Stimulated activated CD4-positive, alpha-beta T cell treated with anti-CD3 and anti-CD28 coated beads, TNF-alpha, amount 100 ng/mL, for 48 hours (primary cell): Measurements from ENCODE around the gene KDM5A.
"Not testable (repeated sequence)": the region's sequence is repeated elsewhere in the genome, so short reads cannot be mapped to it uniquely, and the experiment has no call there.

Experiments used
- DNase-seq, 3 donors: peaks; one replicate each; pipeline ENCODE4 v3.0.0-alpha.2; 2020; ENCODE audit warnings: low read depth in 3 of 3

KDM5A gene

DNA sequence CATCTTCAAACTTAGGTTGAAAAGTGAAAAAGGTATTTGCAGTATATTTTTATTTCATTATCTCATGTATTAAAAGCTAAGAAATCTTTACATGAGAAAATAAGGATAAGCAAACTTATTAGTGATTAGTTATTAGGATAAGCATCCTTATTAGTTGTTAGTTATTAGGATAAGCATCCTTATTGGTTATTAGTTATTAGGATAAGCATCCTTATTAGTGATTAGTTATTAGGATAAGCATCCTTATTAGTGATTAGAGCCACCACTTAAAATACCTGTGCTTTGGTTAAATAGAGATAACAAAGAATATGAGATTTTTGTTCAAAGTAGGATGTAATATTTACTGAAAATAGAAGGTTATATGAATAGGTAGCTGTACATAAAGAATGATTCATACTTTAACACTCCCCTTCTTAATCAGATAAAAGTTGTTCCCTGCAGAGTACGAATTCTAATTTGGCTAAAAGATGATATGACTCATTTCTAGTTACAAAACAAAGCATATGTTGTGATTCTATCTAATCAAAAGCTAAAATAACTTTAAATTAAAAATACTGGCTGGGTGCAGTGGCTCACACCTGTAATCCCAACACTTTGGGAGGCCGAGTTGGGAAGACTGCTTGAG lies 56.4 kb downstream of the KDM5A start:
- no peak for DNase-seq

DNA sequence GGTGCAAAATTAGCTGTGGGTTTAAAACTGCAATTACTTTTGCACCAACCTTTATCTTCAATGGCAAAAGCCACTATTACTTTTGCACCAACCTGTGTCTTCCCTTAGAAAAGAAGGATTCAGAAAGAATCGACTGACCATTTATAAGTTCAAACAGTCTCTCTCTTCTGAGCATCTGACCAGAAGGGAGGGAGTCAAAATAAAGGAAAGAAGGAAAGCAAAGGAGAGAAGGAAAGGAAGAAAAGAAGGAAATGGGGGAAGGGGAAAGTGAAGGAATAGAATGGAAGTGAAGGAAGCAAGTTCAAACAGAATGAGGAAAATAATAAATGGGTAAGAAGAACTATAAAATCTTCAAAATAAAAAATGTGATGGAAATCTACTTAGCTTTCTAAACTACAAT lies 57.8 kb downstream of the KDM5A start:
- DNase-seq, result no peak

DNA sequence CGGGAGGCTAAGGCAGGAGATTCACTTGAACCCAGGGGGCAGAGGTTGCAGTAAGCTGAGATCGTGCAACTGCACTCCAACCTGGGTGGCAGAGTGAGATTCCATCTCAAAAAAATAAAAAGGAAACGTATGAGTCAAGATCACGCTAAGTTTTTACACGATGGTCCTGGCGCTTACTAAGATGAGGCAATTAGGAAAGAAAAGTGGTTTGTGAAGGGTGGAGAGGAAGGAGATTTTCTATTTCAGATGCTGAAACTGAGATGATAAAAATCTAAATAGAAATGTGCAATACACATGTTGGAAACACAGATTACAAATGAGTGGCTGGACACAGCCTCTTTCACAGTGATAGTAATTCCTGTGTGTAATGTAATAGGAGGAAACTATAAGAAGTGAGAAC lies 63.2 kb downstream of the KDM5A start:
- DNase-seq, result no peak

DNA sequence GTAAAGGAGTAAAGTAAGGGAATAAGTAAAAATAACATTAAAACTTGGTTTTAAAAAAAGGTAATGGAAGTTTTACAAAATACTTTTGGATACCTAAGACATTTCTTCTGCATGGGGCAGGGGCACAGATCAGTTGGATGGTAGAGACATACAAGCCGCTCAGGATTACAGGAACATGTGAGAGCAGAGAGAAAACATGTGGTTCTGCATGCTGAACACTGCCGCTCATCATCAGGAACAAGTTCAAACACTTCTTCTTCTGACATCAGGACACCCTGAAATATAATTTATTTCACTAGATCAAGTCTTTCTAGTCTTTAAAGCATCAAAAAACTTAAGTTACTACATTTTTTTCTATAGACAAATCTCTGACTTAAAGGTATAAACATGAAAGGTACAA lies 65.6 kb downstream of the KDM5A start:
- no peak for DNase-seq

DNA sequence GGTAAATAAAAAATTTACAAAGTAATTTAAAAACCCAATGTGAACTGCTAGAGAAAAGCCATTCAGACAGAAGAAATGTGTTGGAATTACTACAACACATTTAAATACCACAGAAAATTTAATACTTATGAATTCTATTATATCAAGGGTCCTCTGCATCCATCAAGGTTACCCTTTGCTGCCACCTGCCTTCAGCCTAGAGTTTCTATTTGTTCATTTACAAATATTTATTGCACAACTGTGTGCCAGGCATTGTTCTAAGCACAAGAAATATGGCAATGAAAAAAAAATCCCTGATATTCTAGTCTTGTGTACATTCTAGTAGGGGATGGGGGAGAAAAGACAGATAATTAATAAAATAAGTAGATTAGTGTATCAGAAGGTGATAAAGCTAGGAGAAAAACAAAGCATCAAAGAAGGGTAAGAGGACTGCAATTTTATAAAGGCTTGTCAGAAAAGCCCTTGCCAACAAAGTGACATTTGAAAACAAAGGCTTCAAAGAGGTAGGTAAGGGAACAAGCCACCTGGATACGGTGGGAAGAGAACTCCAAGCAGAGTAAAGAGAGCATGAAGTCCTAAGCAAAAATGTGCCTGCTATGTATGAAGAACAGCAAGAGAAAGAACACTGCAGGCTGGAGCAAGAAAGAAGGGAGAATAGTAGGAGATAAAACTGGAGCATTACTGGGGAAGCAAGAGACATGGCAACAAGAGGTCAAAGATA lies 67.4 kb downstream of the KDM5A start:
- DNase-seq, result no peak

DNA sequence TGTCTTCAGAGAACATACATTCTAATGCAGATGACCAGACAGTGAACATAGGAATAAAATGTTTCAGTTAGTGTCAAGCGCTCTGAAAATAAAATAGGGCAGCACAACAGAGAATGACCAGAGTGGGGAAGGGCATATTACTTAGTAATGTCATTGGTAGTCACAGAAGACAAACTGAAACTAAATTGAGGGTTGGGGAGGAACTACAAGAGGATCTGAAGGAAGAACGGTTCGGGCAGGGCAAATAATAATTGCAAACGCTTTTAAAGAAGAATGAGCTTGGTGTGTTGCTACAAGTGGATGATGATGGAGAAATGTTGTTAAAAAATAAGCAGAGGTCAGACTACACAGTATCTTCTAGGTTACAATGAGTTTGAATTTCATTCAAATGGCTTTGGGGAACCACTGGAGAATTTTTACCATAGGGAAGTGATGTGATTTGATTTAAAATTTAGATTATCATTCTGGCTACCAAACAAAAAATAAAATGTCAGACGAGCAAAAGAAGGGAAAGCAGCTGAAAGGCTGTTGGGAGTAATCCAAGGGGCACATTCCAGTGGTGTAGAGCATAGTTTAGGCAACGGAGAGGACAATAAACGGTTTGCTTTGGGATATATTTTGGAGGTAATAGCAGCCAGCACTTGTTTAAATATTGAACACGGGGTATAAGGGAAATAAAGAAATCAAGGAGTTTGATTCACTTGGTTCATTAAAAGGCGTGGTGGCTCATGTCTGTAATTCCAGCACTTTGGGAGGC lies 70.2 kb downstream of the KDM5A start:
- no peak for DNase-seq

DNA sequence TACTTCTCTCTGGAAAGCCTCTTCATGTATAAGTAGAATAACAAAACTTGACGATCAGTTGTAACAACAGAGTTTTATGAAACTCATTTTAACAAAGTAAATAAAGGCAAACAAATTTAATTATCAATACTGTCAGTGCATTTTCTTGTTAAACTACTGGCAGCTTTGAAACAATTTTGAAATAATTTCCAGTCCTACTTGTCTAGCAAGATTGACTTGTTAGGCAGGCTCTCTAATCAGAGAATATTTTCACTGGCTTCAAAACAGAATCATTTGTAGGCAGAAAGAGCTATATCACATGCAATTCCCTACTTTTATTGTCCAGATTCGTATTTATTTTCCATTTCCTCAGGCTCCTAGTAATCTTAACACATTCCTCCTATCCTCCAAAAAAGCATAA lies 80.6 kb downstream of the KDM5A start:
- DNase-seq, result no peak

DNA sequence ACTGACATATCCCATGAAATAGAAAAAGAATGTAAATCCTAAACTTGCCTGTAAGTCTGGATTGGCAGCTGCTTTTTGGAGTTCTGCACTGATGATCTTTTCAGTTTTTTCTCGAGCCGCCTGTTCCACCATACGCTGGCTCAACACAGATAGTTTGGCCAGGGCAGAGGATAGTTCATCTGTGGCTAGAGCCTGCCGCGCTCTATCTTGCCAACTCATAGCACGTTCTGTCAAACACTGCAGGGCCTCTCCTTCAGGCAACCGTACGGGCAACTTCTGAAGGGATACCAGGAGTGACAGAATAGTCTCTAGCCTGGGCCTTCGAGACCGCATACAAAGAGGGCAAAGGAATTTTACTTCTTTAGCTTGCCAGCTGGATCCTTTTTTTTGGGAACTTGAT lies 81.7 kb downstream of the KDM5A start:
- DNase-seq, result no peak

DNA sequence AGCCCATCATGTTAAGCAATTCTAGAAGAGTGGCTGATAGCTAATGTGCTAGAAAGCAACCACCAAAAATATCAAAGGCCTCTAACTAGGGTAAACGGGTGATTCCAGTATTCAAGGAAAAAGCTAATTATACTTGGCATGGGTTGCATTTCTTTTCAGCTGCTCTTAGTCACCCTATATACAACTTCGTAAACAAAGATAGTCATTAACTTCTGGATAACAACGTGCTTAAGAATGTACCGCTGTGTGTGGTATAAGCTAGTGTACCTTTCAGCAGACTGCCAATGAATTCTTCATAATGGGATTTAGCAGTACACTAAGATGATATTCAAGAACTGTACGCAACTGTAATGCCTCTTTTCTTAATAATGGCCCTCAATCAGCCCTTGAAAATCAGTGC lies 84.3 kb downstream of the KDM5A start:
- no peak for DNase-seq

DNA sequence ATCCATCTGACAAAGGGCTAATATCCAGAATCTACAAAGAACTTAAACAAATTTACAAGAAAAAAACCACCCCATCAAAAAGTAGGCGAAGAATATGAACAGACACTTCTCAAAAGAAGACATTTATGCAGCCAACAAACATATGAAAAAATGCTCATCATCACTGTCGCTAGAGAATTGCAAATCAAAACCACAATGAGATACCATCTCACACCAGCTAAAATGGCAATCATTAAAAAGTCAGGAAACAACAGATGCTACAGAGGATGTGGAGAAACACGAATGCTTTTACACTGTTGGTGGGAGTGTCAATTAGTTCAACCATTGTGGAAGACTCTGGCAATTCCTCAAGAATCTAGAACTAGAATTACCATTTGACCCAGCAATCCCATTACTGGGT lies 86.4 kb downstream of the KDM5A start:
- not testable (repeated sequence) for DNase-seq

DNA sequence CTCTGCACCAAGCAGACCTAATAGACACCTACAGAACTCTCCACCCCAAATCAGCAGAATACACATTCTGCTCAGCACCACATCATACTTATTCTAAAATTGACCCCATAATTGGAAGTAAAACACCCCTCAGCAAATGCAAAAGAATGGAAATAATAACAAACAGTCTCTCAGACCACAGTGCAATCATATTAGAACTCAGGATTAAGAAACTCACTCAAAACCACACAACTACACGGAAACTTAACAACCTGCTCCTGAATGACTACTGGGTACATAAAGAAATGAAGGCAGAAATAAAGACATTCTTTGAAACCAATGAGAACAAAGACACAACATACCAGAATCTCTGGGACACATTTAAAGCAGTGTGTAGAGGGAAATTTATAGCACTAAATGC lies 89.0 kb downstream of the KDM5A start:
- not testable (repeated sequence) for DNase-seq

DNA sequence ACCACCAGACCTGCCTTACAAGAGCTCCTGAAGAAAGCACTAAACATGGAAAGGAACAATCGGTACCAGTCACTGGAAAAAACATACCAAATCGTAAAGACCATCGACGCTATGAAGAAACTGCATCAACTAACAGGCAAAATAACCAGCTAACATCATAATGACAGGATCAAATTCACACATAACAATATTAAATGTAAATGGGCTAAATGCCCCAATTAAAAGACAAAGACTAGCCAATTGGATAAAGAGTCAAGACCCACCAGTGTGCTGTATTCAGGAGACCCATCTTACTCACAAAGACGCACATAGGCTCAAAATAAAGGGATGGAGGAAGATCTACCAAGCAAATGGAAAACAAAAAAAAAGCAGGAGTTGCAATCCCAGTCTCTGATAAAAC lies 89.6 kb downstream of the KDM5A start:
- not testable (repeated sequence) for DNase-seq

DNA sequence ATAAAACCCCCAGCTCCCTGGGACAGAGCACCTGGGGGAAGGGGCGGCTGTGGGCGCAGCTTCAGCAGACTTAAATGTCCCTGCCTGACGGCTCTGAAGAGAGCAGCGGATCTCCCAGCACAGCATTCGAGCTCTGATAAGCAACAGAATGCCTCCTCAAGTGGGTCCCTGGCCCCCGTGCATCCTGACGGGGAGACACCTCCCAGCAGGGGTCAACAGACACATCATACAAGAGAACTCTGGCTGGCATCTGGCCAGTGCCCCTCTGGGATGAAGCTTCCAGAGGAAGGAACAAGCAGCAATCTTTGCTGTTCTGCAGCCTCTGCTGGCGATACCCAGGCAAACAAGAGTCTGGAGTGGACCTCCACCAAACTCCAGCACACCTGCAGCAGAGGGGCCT lies 91.1 kb downstream of the KDM5A start:
- not testable (repeated sequence) for DNase-seq

DNA sequence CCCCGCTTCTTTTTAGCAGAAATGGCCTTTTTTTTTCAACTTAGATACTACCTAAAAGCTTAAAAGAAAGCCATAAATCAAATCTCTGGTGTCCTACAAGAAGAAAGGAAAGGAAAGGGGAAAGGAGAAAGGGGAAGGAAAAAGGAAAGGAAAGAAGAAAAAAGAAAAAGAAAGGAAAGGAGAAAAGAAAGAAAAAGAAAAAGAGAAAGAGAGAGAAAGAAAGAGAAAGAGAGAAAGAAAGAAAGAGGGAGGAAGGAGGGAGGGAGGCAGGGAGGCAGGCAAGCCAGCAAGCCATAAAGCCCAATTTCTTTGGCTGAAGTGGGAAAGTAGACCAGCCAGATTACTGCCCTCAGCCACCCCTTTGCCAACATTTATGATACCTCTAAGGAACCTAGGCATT lies 94.0 kb downstream of the KDM5A start:
- DNase-seq, result no peak

DNA sequence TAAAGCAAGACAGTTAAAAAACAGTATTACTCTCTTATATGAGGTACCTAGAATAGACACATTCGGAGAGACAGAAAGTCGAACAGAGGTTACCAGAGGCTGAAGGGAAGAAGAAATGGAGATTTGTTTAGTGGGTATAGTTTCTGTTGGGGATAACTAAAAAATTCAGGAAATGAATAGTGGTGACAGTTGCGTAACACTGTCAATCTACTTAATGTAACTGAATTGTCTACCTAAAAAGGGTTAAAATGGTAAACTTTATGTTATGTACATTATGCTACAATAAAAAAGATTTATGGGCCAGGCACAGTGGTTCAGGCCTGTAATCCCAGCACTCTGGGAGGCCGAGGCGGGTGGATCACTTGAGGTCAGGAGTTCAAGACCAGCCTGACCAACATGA lies 95.9 kb downstream of the KDM5A start:
- DNase-seq, result no peak

DNA sequence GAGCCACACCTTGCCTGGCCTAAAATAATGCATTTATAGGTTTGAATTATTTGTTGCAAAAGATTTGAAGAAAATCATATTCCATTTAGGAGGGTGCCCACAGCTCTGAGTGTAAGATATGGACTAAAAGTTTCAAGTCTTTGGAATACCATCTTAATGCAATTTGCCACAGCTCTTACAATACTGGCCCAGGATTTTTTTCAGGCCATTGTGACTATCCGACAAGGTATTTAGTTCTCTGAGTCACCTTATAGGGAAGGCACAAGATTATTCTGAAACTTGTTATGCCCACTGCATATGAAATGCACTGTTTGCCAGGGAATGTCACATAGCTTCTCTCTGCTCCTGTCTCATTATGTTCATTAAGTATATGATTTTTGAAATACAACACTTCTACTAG lies 96.9 kb downstream of the KDM5A start:
- DNase-seq, result no peak

DNA sequence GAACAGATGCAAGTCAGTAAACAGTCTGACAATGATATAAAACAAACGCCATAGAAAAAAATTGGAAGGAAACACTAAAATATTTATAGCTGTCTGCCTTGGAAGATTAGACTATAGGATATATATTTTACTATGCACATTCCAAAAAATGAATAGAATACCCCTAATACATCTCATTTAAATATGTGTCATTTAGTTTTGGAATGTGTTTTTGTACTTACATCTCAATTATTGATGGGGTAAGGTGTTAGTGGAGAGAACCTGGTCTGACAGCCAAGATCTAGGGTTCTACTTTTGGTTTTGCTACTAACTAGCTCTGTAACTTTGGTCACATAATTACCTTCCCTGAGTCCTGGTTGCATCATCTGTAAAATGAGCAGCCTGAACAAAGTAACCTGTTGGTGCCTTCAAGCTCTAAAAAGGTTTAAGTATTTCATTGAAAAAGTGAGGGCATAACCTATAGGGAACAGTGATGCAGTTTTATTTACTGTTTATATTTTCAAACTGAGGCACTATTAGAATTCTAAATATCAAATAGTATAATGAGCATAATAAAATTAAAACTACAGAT lies 97.9 kb downstream of the KDM5A start:
- DNase-seq, result no peak

DNA sequence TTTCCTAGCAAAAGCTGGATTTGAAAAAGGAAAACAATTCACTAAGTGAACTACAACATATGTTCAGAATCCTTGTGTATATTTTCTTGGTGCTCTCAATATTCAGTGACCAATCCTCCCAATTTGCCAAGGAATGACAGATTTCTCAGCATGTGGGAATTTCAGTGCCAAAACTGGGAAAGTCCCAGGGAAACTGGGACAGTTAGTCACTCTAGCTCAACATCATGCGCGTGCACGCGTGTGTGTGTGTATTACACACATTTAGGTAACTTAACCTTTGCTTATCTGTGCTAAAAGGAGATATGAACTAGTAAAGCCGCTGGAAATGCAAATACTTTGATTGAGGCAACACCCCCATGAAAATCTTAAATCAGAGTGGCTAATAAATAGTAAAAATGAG lies 100.4 kb downstream of the KDM5A start:
- no peak for DNase-seq

DNA sequence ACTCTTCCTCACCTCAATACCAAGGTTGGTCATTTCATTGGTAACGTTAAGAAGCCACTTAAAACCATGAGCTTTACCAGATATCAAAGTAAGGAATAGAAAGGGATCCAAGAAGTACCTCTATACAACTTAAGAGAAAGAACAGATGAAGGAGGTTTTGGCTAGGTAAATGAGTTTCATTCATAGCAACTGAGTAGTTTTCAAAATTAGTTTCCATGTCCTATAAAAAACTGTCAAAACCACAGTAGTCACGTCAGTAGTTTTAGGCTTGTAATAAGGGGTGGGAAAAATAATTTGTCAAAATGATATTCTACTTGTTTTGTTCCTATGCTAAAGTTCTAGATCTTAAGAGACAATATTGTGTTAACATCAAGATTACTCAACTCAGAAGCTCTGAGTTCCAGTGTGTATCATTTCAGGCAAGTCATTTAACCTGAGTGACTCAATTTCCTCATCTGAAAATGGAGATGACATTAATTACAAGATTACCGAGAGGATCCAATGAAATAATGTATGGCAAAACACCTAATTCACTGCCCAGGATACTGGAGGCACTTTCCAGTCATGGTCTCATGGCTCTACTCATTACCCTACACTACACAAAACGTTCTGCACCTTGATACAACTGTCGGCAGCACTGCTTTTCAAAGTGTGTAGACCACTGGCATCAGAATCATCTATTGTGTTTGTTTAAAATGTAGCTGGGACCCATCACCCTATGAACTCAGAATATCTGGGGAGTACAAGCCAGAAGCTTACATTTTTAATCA lies 102.4 kb downstream of the KDM5A start:
- no peak for DNase-seq

DNA sequence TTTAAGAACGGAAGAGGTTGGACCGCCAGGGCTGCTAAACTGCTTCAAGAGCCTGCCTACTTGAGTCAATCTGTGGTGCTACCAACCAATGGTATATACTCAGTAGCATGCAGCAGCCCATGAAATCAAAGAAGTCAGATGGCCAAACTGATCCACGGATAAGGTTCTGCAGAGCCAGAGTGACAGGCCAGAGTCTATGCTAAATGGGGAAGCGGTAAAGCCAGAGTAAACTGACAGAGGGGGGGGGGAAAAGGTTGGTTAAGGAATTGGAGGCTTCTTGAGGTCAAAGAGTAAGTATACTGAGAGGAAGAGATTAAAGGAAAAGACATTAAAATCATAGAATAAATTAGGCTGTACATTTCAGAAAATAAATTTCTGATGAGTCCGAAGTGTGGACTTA lies 111.1 kb downstream of the KDM5A start:
- no peak for DNase-seq

DNA sequence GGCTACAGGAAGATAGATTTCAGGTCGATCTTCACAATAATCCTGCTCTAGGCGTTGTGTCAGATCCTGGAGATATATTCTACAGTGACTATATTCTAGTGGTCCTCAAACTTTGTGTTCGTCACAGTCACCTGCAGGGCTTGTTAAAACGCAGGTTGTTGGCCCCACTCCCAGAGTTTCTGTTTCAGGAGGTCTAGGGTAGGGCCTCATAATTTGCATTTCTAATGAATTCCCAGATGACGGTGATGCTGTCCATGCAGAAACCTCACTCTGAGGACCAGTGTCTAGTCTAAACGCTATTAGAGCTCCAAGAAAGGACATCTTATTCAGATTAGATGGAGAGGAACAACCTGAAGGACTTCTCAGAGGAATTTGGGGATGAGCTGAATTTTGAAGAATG lies 113.3 kb downstream of the KDM5A start:
- no peak for DNase-seq

DNA sequence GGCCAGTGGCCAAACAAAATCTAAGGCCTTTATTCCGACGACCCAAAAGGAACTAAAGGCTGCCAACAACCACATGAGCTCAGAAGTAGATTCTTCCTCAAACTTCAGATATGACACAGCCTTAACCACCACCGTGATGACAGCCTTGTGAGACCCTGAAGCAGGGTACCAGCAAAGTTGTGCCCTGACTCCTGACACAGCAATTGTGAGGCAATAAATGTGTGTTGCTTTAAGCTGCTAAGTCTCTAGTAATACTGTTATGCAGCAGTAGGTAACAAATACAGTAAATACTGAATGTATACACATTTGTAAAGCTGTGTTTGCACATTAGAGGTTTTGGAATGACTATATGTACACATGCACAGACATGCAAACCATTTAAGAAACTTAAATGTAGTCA lies 115.7 kb downstream of the KDM5A start:
- DNase-seq, result no peak
